SK-MEL-5 (cell line): ENCODE data around the gene MYF6. TPM values are rescaled to one million over a fixed set of nuclear protein-coding genes. Genes with fewer than 3 reads are reported as not detected.
"Not testable (repeated sequence)": the region's sequence is repeated elsewhere in the genome, so short reads cannot be mapped to it uniquely, and the experiment has no call there.

Experiments used
- DNase-seq: peaks from one replicate; pipeline ENCODE4 v3.0.0-alpha.2; 2016; ENCODE audit warnings: low read depth, low spot score
- in situ Hi-C: cut with HindIII; loops from 2 replicates; pipeline ENCODE4 v1.10.0; 2016; ENCODE audit warnings: low sequenced_read_pairs, high pct_unique_total_duplicates, low pct_unique_long_range_greater_than_20kb
- polyA plus RNA-seq, 2 experiments: library from polyadenylated mRNA; depleted of rRNA; stranded (reverse); fragments of >200 nt; gene quantifications; 2 replicates each; pipeline ENCODE4 v1.2.3, GENCODE V29; 2015
- total RNA-seq: library from RNA; depleted of rRNA; stranded (reverse); fragments of >200 nt; shearing (Covaris generic); gene quantifications from 2 replicates; pipeline ENCODE4 v1.2.3, GENCODE V29; 2014; rRNA removed

Gene MYF6
- not detected in 2 replicates for total RNA-seq
- polyA plus RNA-seq (2015; cell fraction: cytosol; rRNA removed): not detected in 2 replicates
- polyA plus RNA-seq (2015; cell fraction: nucleus; rRNA removed): not detected in 2 replicates

GRCh38 chr12:80707126-80707829, at the start of gene MYF6:
Gene MYF6, plus strand, starts transcription at chr12:80707634. Its CDS starts 86 bp downstream, at chr12:80707720.
- in situ Hi-C loops: no loop called here
- DNase-seq: no peak

- in situ Hi-C loops: no loop called here
- DNase-seq: no peak
These were observed 47.8 kb upstream of the MYF6 start for GRCh38 chr12:80659512-80660063.

GRCh38 chr12:80662586-80662985, 44.8 kb upstream of the MYF6 start:
- in situ Hi-C loops: no loop called here
- no peak for DNase-seq

GRCh38 chr12:80670214-80670613, 37.2 kb upstream of the MYF6 start:
- in situ Hi-C loops: no loop called here
- DNase-seq: no peak

GRCh38 chr12:80676042-80676636, 31.3 kb upstream of the MYF6 start:
- DNase-seq, in situ Hi-C loops: not testable (repeated sequence)

GRCh38 chr12:80676856-80677255, 30.6 kb upstream of the MYF6 start:
- in situ Hi-C loops: no loop called here
- no peak for DNase-seq

- no peak for DNase-seq
- in situ Hi-C loops: no loop called here
These were observed 29.4 kb upstream of the MYF6 start for GRCh38 chr12:80677994-80678393.

- no peak for DNase-seq
- in situ Hi-C loops: no loop called here
These were observed 27.9 kb upstream of the MYF6 start for GRCh38 chr12:80679346-80680131.

GRCh38 chr12:80681287-80681686, 26.1 kb upstream of the MYF6 start:
- DNase-seq: no peak
- in situ Hi-C loops: no loop called here

- in situ Hi-C loops: no loop called here
- no peak for DNase-seq
These were observed 25.6 kb upstream of the MYF6 start for GRCh38 chr12:80681786-80682185.

- in situ Hi-C loops: no loop called here
- no peak for DNase-seq
These were observed 23.3 kb upstream of the MYF6 start for GRCh38 chr12:80684077-80684495.

GRCh38 chr12:80690090-80690489, 17.3 kb upstream of the MYF6 start:
- DNase-seq: no peak
- in situ Hi-C loops: no loop called here

- no peak for DNase-seq
- in situ Hi-C loops: no loop called here
These were observed 16.9 kb upstream of the MYF6 start for GRCh38 chr12:80690513-80690912.

- in situ Hi-C loops: no loop called here
- DNase-seq: no peak
These were observed 15.3 kb upstream of the MYF6 start for GRCh38 chr12:80692114-80692513.

GRCh38 chr12:80697270-80697887, 10.1 kb upstream of the MYF6 start:
- in situ Hi-C loops: no loop called here
- no peak for DNase-seq

- in situ Hi-C loops: no loop called here
- no peak for DNase-seq
These were observed 9.2 kb upstream of the MYF6 start for GRCh38 chr12:80698256-80698655.

GRCh38 chr12:80698847-80699542, 8.4 kb upstream of the MYF6 start:
- no peak for DNase-seq
- in situ Hi-C loops: no loop called here
